ENCODE measurements around the gene PCIF1.
"Not testable (repeated sequence)": the region's sequence is repeated elsewhere in the genome, so short reads cannot be mapped to it uniquely, and the experiment has no call there.

The PCIF1 gene

GRCh38 chr20:45993197-45993951 is 58.9 kb downstream of the PCIF1 start:
- TF ChIP-seq, protein P1, sequence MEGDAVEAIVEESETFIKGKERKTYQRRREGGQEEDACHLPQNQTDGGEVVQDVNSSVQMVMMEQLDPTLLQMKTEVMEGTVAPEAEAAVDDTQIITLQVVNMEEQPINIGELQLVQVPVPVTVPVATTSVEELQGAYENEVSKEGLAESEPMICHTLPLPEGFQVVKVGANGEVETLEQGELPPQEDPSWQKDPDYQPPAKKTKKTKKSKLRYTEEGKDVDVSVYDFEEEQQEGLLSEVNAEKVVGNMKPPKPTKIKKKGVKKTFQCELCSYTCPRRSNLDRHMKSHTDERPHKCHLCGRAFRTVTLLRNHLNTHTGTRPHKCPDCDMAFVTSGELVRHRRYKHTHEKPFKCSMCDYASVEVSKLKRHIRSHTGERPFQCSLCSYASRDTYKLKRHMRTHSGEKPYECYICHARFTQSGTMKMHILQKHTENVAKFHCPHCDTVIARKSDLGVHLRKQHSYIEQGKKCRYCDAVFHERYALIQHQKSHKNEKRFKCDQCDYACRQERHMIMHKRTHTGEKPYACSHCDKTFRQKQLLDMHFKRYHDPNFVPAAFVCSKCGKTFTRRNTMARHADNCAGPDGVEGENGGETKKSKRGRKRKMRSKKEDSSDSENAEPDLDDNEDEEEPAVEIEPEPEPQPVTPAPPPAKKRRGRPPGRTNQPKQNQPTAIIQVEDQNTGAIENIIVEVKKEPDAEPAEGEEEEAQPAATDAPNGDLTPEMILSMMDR (IDR thresholded peaks at IDR 0.05; ENCODE audit: insufficient read depth, low read length, missing control alignments) = no peak
- CTCF ChIA-PET = interaction anchor here (2.5 kb wide), 1 partner anchor 21 kb away, joined by 9 read pairs; no protein-coding TSS in a partner anchor
- DNase-seq (ENCODE audit: low read depth, low spot score) = no peak
- no peak overlapping the region for H3K4me3 ChIP-seq (ENCODE audit: low read depth, low read length)
- POLR2A ChIA-PET = no interaction called here

- ChIA-PET POLR2A (no interaction called here), CTCF (interaction anchor here (0.7 to 2.5 kb wide), 3 partner anchors 8 to 19 kb away, joined by 3 to 9 read pairs (median 6); no protein-coding TSS in a partner anchor)
- TF ChIP-seq, protein P1 (IDR thresholded peaks at IDR 0.05; ENCODE audit: insufficient read depth, low read length, missing control alignments) = no peak
Measured at GRCh38 chr20:45994761-45995493, 60.4 kb downstream of the PCIF1 start.

DNA sequence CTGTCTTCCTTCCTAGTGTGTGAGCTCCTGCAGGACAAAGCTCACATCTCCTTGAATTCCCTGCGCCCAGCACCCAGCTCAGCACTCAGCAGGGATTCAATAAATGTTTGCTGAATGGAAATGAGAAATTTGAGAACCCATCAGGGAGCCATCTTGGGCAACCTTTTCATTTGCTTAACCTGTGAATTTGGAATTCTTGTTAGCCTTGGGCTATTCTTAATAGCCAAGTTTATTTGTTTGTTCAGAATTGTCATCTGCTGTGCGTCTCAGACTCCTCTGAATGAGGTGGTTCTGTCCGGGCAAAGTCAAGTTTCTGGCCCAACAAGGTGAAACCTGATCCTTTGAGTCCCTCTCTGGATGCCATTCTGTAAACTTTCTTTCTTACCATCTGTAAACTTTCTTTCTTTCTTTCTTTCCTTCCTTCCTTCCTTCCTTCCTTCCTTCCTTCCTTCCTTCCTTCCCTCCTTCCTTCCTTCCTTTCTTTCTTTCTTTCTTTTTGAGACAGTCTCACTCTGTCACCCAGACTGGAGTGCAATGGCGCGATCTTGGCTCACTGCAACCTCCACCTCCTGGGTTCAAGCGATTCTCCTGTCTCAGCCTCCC is 61.1 kb downstream of the PCIF1 start:
- H3K4me3 ChIP-seq (ENCODE audit: low read depth, low read length); POLR2A ChIA-PET; DNase-seq (ENCODE audit: low read depth, low spot score): not testable (repeated sequence)
- CTCF ChIA-PET = interaction anchor here (1.3 kb wide), 1 partner anchor 9 kb away, joined by 6 read pairs; no protein-coding TSS in a partner anchor

More at GRCh38 chr20:45994761-45995493, 60.4 kb downstream of the PCIF1 start:
- DNase-seq (ENCODE audit: low read depth, low spot score) = no peak
- no peak overlapping the region for H3K4me3 ChIP-seq (ENCODE audit: low read depth, low read length)

- TF ChIP-seq, protein P1 (IDR thresholded peaks at IDR 0.05; ENCODE audit: insufficient read depth, low read length, missing control alignments) = no peak
- ChIA-PET POLR2A (no interaction called here), CTCF (interaction anchor here (0.7 to 1.4 kb wide), 3 partner anchors 10 to 441 kb away, joined by 3 read pairs; no protein-coding TSS in a partner anchor)
- no peak overlapping the region for H3K4me3 ChIP-seq (ENCODE audit: low read depth, low read length)
- DNase-seq (ENCODE audit: low read depth, low spot score) = no peak
Measured at GRCh38 chr20:45997187-45997586, 62.7 kb downstream of the PCIF1 start.
